ENCODE measurements around the gene ANKZF1.

GRCh38 chr2:219207134-219207883, 22.3 kb upstream of the ANKZF1 start:
- TF ChIP-seq, protein P1, sequence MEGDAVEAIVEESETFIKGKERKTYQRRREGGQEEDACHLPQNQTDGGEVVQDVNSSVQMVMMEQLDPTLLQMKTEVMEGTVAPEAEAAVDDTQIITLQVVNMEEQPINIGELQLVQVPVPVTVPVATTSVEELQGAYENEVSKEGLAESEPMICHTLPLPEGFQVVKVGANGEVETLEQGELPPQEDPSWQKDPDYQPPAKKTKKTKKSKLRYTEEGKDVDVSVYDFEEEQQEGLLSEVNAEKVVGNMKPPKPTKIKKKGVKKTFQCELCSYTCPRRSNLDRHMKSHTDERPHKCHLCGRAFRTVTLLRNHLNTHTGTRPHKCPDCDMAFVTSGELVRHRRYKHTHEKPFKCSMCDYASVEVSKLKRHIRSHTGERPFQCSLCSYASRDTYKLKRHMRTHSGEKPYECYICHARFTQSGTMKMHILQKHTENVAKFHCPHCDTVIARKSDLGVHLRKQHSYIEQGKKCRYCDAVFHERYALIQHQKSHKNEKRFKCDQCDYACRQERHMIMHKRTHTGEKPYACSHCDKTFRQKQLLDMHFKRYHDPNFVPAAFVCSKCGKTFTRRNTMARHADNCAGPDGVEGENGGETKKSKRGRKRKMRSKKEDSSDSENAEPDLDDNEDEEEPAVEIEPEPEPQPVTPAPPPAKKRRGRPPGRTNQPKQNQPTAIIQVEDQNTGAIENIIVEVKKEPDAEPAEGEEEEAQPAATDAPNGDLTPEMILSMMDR (IDR thresholded peaks at IDR 0.05): no peak
- no peak for TF ChIP-seq POLR2A (IDR thresholded peaks at IDR 0.05)

Measured in right lobe of liver (tissue), 4 donors.